Measurements from ENCODE around the gene TAF9B.

DNA sequence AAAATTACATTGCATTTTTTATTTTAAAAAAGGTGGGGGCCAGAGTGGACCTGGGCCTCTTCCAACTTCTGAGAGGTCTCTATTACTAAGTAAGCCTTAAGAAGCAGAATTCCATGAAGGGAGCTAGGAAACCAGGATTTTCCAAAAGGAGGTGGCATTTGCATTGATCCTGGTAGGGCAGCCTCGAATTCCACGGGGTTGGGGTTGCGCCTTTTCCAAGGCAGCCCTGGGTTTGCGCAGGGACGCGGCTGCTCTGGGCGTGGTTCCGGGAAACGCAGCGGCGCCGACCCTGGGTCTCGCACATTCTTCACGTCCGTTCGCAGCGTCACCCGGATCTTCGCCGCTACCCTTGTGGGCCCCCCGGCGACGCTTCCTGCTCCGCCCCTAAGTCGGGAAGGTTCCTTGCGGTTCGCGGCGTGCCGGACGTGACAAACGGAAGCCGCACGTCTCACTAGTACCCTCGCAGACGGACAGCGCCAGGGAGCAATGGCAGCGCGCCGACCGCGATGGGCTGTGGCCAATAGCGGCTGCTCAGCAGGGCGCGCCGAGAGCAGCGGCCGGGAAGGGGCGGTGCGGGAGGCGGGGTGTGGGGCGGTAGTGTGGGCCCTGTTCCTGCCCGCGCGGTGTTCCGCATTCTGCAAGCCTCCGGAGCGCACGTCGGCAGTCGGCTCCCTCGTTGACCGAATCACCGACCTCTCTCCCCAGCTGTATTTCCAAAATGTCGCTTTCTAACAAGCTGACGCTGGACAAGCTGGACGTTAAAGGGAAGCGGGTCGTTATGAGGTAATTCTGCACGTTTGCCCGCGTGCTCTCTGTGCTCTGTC, 35.6 kb downstream of the TAF9B start, which contains the start of gene PGK1:
- TF ChIP-seq SIN3A (IDR thresholded peaks at IDR 0.05; ENCODE audit: borderline replicate concordance, insufficient read depth, low read length) (0 out of 2 replicates have a peak, but pooled peaks have one; percentile 14), TAF1 (IDR thresholded peaks at IDR 0.05; ENCODE audit: borderline replicate concordance, insufficient read depth, low read length) (no peak)

Data from PFSK-1 (cell line).